Measurements from ENCODE around the gene SLC20A1.

DNA sequence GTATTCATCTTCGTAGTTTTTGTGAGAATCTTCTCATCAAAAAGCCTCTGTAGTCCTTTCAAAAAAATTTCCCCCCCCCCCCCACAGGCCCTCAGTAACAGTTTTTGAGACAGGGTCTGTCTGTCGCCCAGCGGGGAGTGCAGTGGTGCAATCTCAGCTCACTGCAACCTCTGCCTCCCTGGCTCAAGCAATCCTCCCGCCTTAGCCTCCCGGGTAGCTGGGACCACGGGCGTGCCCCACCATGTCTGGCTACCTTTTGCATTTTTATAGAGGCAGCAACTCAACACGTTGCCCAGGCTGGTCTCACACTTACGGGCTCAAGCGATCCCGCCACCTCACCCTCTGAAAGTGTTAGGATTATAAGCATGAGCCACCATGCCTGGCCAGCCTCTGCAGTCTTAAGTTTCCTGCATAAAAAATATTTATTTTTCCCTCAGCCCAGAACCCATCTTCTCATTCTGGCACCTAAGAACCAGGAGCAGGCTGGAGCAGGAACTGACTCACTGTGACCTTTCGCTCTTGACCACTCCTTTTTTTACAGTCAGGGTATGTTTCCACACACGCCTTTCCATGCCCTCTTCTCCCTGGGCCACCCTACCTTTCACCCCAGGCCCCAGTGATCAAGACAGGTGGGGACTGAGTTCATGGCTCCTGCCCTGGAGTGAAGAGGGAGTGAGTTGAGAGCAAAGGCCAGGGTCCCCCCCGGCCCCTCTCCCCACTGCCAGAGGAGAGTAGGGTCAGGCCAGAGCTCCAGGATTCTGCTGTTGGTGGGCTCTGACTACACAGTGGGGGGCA is 42.5 kb downstream of the SLC20A1 start:
- TF ChIP-seq CTCF (IDR thresholded peaks at IDR 0.05 in 2 of 3, conservative IDR thresholded peaks at IDR 0.05 in 1 of 3; ENCODE audit: borderline replicate concordance in 1 of 3, insufficient read depth in 1 of 3, low read depth in 2 of 3, low read length in 2 of 3) (no peak), ZBTB33 (IDR thresholded peaks at IDR 0.05; ENCODE audit: extremely low read depth, insufficient replicate concordance, low read length) (no peak), ZNF274 (IDR thresholded peaks at IDR 0.05; ENCODE audit: low read depth, low read length) (no peak), POLR2A (IDR thresholded peaks at IDR 0.05; ENCODE audit: borderline replicate concordance, extremely low read depth, insufficient read depth, insufficient read length) (no peak), MAX (IDR thresholded peaks at IDR 0.05) (no peak), YY1 (IDR thresholded peaks at IDR 0.05; ENCODE audit: extremely low read depth, insufficient replicate concordance, low read depth, low read length) (no peak), POLR2AphosphoS5 (IDR thresholded peaks at IDR 0.05; ENCODE audit: low read depth, low read length) (no peak), REST (IDR thresholded peaks at IDR 0.05; ENCODE audit: low read depth) (no peak), TCF7L2 (IDR thresholded peaks at IDR 0.05; ENCODE audit: borderline replicate concordance, extremely low read depth, insufficient read depth, insufficient read length) (no peak), ZFX (IDR thresholded peaks at IDR 0.05) (no peak)
